H1 (cell line): ENCODE results near the gene ERVMER34-1.

Source experiments
- CHD2 ChIP-seq: IDR thresholded peaks from 2 replicates; pipeline ENCODE4 v1.6.1; 2012; ENCODE audit warnings: low read length, improper control_type of control experiment
- CTCF ChIP-seq, 3 experiments: IDR thresholded peaks; 1 replicate in 2 of 3; 2 replicates in 1 of 3; pipeline versions ENCODE4 v1.5.1 to v1.6.1; 2011; ENCODE audit warnings: low read length in 3 of 3, mild to moderate bottlenecking in 3 of 3, inconsistent platforms in 2 of 3, low read depth in 1 of 3, moderate library complexity in 1 of 3; ENCODE audit not compliant: insufficient read depth in 1 of 3; ENCODE audit errors: control extremely low read depth in 1 of 3
- HDAC2 ChIP-seq, 2 experiments: fragments of 300-600 bp in 1 of 2; sonication (generic) in 1 of 2; IDR thresholded peaks; 2 replicates each; pipeline ENCODE4 v1.6.1; 2011 to 2012; ENCODE audit warnings: low read depth in 2 of 2, low read length in 2 of 2, mild to moderate bottlenecking in 2 of 2, moderate library complexity in 2 of 2, borderline replicate concordance in 1 of 2, inconsistent platforms in 1 of 2
- JUN ChIP-seq: IDR thresholded peaks from 2 replicates; pipeline ENCODE4 v1.6.1; 2011; ENCODE audit warnings: low read depth, mild to moderate bottlenecking, improper control_type of control experiment, low read length
- SIN3A ChIP-seq, 2 experiments: IDR thresholded peaks in 1 of 2; conservative IDR thresholded peaks in 1 of 2; 2 replicates each; pipeline ENCODE4 v1.6.1; 2011 to 2012; ENCODE audit warnings: low read length in 2 of 2, improper control_type of control experiment in 1 of 2, low read depth in 1 of 2, mild to moderate bottlenecking in 1 of 2

GRCh38 chr4:52728691-52729240 is 22.5 kb downstream of the ERVMER34-1 start:
- TF ChIP-seq CTCF (IDR thresholded peaks at IDR 0.05; ENCODE audit: control extremely low read depth in 1 of 3, insufficient read depth in 1 of 3, low read depth in 1 of 3, low read length in 3 of 3) = no peak
- TF ChIP-seq SIN3A (conservative IDR thresholded peaks at IDR 0.05 in 1 of 2, IDR thresholded peaks at IDR 0.05 in 1 of 2; ENCODE audit: low read depth in 1 of 2, low read length in 2 of 2) = no peak
- no peak for TF ChIP-seq JUN
- no peak for TF ChIP-seq HDAC2 (IDR thresholded peaks at IDR 0.05; ENCODE audit: borderline replicate concordance in 1 of 2, low read depth in 2 of 2, low read length in 2 of 2)
- no peak for TF ChIP-seq CHD2
